KG1 (cell line): Measurements from ENCODE around the gene PRR7.
A peak's percentile ranks its signal among the peaks of the same experiment; 100 is the strongest.

Source experiments
- DNase-seq: peaks from one replicate; lab custom pipeline; 2025; lab: John Stamatoyannopoulos, UW

PRR7 gene

DNA sequence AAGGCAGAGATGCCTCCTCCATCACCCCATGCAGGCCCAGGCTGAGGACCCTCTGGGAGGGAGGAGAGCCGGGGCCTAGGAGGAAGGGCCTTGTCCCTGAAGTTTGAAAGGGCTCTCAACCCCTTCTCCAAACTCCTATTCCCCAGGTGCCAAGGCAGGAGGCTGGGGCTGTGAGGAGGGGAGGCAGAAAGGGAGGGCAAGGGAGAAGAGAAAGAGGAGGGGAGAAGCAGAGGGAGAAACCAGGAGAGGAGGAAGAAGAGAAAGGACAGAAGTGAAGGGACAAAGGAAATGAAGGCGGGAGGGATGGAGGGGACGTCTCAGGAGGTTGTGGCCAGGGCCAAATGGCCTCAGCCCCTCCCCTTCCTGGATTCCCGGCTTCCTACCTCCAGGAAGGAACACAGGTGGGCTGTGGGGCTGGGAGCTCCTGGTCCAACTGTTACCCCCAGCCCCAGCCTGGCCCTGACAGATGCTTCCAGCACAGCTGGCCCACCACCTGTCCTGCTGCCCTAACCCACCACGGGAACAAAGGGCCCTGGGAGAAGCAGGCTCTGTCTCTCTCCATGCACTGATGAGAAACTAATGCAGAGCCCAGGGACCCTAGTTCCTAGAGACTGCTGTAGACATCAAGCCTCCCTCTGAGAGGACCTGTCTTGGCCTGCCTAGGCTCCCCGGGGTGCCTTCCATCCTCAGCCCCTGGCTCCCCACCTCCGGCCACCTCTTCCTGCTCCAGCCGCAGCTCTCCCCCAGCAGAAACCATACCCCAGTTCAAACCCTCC lies 23.3 kb downstream of the PRR7 start:
- no peak for DNase-seq

GRCh38 chr5:177470759-177471536 lies 24.3 kb downstream of the PRR7 start:
- no peak for DNase-seq

DNA sequence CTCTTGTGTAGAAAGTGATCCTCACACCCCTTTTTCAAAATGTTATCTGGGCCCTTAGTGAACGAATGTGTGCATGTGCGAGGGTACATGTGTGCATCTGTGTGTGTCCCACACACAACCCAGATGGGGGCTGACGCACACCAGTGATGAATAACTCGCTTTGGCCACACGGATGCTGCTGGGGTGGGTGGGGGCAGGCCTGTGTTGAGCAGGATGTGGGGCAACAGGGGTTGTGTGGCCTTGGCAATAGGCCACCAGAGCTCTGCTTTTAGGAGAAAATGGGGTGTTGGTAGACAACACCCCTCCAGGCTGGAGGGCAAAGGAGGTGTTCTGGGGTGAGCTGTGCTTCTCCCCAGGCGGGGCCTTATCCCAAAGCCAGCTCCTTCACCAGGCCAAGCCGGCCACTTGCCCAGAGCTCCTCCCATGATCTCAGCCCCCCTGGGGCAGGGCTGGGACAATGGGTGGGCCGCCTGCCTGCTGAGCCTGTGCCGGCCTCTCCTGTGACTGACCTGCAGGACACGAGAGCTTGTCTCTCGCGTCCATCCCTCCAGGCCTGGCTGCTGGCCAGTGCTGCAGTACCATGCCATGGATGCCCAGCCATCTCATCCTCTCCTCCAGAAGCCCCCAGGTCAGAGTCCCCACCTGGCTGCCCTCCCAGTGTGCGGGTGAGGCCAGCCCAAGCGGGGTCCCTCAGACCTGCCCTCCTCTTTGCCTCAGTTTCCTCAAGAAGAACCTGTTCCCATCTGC lies 25.2 kb downstream of the PRR7 start:
- no peak for DNase-seq

DNA sequence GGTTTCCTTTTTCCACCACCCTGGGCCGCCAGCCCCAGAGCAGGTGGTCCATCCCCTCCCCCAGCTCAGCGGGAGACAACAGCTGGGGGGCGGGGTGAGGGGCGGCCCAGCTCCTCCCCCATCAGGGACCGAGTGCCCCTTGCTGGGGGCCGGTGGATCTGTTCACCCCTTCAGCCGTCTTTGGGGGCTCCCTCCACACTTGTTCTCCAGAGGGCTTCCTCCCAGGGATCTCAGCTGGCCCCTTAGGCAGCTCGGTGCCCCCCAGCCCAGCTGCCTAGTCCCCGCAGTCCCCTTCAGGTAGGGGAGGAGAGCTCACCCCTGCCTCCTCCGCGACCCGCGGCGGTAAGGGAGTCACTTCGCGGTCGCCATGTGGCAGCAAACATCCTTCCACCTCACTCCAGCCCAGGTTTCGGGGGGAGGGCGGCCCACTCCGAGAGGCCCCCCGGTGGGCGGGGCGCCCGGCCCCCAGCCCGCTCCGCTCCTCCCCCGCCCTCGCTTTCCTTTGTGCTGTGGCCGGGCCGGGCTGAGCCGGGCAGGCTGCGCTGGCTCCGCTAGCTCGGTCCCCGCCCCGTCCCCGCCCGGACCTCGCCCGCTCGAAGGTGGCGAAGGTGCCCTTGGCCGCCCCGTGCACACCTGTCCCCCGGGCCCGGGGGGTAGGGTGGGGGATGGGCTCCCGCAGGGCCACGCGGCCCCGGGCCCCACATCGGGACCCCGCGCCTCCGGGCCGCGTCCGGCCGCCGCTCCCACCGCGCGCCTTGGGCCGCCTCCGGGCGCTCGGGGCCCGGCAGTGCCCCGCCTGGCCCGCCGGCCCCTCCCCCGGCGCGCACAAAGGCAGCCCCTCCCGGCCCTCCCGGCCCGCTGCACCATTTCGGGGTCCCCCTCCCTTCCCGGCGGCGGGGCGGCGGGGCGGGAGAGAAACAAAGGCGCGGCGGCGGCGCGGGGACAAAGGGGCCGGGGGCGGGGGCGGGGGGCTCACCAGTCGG lies 26.1 kb downstream of the PRR7 start:
- DNase-seq = no peak

DNA sequence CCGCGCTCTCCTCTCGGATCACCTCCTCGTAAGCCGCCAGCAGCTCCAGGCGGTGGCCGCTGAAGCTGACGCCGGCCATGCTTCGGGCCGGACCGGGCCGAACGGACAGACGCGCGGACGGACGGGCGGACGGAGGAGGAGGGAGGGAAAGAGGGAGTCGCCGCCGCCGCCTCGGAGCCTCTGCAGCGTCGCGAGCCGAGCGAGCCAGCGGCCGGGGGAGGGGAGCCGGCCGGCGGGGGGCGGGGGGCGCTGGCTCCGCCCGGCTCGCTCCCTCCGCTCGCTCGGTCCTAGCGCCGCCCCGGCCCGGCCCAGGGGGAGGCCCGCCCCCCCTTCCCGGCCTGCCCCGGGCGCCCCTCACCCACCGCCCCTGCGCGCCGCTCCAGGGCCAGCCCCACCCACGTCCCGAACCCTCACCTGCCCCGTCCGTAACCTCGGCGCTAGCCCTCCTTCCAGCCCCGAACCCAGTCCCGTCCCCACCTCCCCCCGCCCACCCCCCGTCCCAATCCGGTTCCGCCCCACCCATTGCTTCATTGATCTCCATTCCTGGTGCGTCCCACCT lies 26.9 kb downstream of the PRR7 start, which contains the start of gene DBN1:
DBN1 (minus strand) TSS at position 192 of the 559 bp plus-strand sequence; CDS start at position 79, 113 bp downstream.
- no peak for DNase-seq

DNA sequence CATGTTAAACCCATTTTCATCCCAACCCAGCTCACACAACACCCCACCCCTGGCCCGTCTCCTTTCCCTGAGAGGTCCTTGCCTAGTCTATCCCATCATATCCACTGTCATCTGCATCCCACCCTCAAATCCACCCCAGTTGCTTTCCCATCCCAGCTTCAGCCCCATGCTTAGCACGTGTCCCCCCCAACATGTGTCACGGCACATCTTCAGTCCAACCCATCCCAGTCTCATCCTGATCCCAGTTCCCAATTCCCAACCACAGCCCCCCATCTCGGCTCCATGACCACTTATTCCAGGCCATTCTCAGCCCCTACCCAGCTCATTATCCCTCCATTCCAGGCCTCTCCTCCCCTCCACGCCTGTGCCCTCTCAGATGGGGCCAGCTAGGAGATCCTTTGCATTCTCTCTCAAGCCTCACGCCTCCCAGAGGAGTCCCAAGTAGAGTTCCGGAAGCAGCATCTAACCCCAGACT lies 27.4 kb downstream of the PRR7 start:
- no peak for DNase-seq

GRCh38 chr5:177474846-177475562 lies 28.4 kb downstream of the PRR7 start:
- no peak for DNase-seq

DNA sequence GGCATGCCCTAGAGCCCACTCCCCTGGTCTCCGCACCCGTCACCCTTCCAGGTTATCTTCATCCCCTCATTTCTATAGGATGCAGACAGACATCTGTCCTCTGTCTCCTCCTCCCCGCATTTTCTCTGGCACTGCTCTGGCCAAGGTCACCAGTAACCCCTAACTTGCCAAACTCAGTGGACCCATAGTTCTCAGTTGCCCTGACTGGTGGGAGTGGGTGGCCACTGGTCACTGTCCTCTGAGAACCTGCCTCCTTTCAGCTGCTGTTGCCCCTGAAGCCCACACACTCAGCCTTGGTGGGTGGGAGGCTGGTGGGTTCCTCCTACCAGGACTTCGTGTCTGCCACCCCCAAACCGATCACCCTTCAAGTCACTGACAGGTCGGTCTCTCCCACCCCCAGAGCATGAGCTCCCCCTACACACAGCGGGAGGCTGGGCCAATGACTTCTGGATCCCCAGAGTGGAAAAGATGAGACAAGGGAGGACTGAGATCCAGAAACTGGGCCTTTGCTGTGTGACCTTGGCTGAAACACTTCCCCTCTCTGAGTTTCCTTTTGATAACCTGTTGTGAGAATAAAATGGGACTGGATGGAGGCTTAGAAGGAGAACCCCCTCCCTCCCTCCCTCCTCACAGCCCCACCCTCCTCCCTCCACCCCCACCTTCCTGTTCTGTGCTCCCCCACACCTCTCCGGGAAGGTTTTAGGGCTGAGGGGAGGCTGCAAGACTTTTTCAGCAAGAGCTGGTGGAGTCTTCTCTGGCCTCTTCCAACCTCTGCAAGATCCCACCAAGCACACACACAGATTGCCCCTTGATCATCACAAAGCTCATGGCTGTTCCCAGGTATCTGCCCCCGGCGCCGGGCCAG lies 29.2 kb downstream of the PRR7 start:
- DNase-seq = no peak

- no peak for DNase-seq
Measured at GRCh38 chr5:177476531-177477233, 30.1 kb downstream of the PRR7 start.

DNA sequence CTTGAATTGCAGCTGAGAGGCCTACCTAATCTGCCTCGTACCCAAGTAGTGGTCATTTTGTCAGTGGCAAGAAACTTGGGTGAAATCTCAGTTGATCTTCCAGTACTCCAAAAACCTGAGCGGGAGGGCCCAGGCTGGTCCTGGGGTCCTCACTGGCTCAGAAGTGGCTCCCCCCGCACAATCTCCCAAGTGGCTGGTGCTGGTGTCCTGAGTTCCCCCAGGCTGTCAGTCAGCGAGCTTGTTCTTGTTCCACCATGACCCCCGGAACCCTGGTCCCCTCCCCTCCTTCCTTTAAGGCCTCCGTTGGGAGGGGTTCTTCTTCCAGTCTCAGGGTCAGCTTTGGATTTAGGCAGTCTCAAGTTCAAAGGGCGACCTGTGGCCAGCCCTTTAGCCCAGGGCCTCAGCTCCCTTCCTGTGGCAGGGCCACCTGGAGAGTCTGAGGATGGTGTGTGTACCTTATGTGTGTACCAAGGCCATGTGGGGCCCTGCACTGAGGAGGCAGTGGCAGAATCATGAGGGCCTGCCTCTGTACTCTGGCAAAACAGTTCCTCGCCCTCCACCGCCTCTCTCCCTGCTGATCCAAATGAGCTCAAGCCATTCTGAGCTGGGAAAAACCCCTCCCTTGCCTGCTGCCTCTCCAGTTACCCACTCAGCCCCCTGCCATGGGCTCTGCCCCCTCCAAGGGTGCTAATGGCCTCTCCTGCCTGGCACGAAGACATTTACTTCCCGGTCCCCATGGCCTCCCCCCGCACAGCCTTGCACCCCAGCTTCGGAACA lies 31.3 kb downstream of the PRR7 start:
- DNase-seq = no peak

DNA sequence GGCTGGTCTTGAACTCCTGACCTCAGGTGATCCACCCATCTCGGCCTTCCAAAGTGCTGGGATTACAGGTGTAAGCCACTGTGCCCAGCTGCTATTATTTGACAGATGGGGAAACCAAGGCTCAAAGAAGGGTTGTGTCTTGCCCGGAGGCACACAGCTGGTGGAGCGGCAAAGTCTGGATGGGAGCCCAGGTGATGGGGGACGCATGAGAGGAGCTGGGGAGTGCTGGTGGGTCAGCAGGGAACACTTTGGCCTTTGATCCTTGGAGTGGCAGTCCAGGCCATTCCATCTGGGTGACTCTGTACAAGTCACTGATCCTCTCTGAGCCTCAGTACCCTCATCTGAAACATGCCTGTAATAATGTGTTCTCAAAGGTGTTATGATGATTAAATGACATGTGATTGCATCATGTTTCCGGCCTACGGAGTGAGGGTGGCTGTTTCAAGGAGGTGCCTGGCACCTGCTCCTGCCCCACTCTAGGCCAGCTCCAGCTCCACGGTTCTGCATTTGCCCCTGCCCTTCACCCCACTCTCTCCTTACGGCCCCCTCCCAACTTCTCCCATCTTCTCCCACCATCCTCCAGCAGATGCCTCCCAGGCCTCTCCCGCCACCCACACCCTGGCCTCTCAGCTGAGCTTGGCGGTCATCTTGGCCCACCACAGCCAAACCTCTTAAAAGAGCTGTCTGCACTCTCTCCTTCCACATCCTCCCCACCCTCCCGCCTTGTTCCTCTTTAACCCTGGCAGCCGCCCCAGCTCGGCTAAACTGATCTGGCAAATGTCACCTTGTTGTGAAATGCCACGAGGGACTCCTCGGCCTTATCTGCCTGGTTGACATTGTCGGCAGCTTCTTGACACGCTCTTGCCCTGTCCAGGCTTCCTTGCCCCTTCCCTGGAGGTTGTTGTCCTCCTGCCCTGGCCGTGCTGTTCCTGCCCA lies 32.4 kb downstream of the PRR7 start:
- DNase-seq = peak; percentile 36

GRCh38 chr5:177479774-177480173 lies 33.2 kb downstream of the PRR7 start:
- DNase-seq = no peak

- no peak for DNase-seq
Measured at GRCh38 chr5:177482359-177482795, 35.8 kb downstream of the PRR7 start.

- DNase-seq = no peak
Measured at GRCh38 chr5:177483042-177483441, 36.4 kb downstream of the PRR7 start.

- DNase-seq = no peak
Measured at GRCh38 chr5:177483994-177484901, 37.6 kb downstream of the PRR7 start.
